ENCODE data around the gene SLC49A3. TPM values are rescaled to one million over a fixed set of nuclear protein-coding genes. Genes with fewer than 3 reads are reported as not detected.

The SLC49A3 gene
- total RNA-seq, 1 experiment from 2014 or later: 8.1 TPM

- Histone ChIP-seq H3K9me3 (ENCODE audit: insufficient read depth, low read depth) (no peaks in the 10 kb centered on the region), H3K27me3 (ENCODE audit: insufficient read depth, low read depth) (peaks cover 77% of the 10 kb centered on the region), H4K20me1 (ENCODE audit: insufficient read depth) (no peaks in the 10 kb centered on the region), H3K4me2 (no peak overlapping the region), H3K79me2 (ENCODE audit: low read depth) (no peaks in the 10 kb centered on the region), H3F3A (ENCODE audit: insufficient read depth, low read depth) (no peaks in the 10 kb centered on the region), H3K4me1 (replicated peaks; ENCODE audit: insufficient read depth) (no peaks in the 10 kb centered on the region), H3K4me3 (no peak overlapping the region), H3K36me3 (ENCODE audit: low read depth) (no peaks in the 10 kb centered on the region), H3K9me2 (ENCODE audit: insufficient read depth) (no peaks in the 10 kb centered on the region), H2AFZ (no peak overlapping the region), H3K27ac (no peak overlapping the region)
- BruUV-seq (replicated peaks): no TSS peak
- CTCF ChIA-PET: no interaction called here
- POLR2A ChIA-PET (ENCODE audit: unreplicated experiment): no interaction called here
- intact Hi-C loops (cut with micrococcal nuclease; ENCODE audit: unreplicated experiment): no loop called here
- DNase-seq: no peak
- TF ChIP-seq CTCF (conservative IDR thresholded peaks at IDR 0.05) (no peak), EZH2 (IDR thresholded peaks at IDR 0.05; ENCODE audit: low read depth) (no peak)
These were observed 54.4 kb downstream of the SLC49A3 start for GRCh38 chr4:634599-634985.

- peaks cover 77% of the 10 kb centered on the region for H3K27me3 ChIP-seq (ENCODE audit: insufficient read depth, low read depth)
- ChIA-PET POLR2A (ENCODE audit: unreplicated experiment) (no interaction called here), CTCF (no interaction called here)
- no peak overlapping the region for H3K4me3 ChIP-seq
- intact Hi-C loops (cut with micrococcal nuclease; ENCODE audit: unreplicated experiment): no loop called here
- H3K9me3 ChIP-seq (ENCODE audit: insufficient read depth, low read depth): no peaks in the 10 kb centered on the region
- H4K20me1 ChIP-seq (ENCODE audit: insufficient read depth): no peaks in the 10 kb centered on the region
- no peaks in the 10 kb centered on the region for H3K79me2 ChIP-seq (ENCODE audit: low read depth)
- no peaks in the 10 kb centered on the region for H3F3A ChIP-seq (ENCODE audit: insufficient read depth, low read depth)
- no peaks in the 10 kb centered on the region for H3K4me1 ChIP-seq (replicated peaks; ENCODE audit: insufficient read depth)
- no peaks in the 10 kb centered on the region for H3K36me3 ChIP-seq (ENCODE audit: low read depth)
- no peak overlapping the region for H2AFZ ChIP-seq
- H3K4me2 ChIP-seq: no peak overlapping the region
- TF ChIP-seq EZH2 (IDR thresholded peaks at IDR 0.05; ENCODE audit: low read depth) (no peak), CTCF (conservative IDR thresholded peaks at IDR 0.05) (no peak)
- H3K27ac ChIP-seq: no peak overlapping the region
- BruUV-seq (replicated peaks): no TSS peak
- H3K9me2 ChIP-seq (ENCODE audit: insufficient read depth): no peaks in the 10 kb centered on the region
- no peak for DNase-seq
These were observed 54.9 kb downstream of the SLC49A3 start for GRCh38 chr4:633976-634598.

GRCh38 chr4:633406-633805 lies 55.5 kb downstream of the SLC49A3 start:
- CTCF ChIA-PET: no interaction called here
- TF ChIP-seq CTCF (conservative IDR thresholded peaks at IDR 0.05): no peak
- TF ChIP-seq EZH2 (IDR thresholded peaks at IDR 0.05; ENCODE audit: low read depth): no peak
- H3K9me2 ChIP-seq (ENCODE audit: insufficient read depth): no peaks in the 10 kb centered on the region
- H2AFZ ChIP-seq: no peak overlapping the region
- no peaks in the 10 kb centered on the region for H3F3A ChIP-seq (ENCODE audit: insufficient read depth, low read depth)
- H3K36me3 ChIP-seq (ENCODE audit: low read depth): no peaks in the 10 kb centered on the region
- POLR2A ChIA-PET (ENCODE audit: unreplicated experiment): no interaction called here
- no peak overlapping the region for H3K4me2 ChIP-seq
- H3K27ac ChIP-seq: no peak overlapping the region
- no peaks in the 10 kb centered on the region for H3K4me1 ChIP-seq (replicated peaks; ENCODE audit: insufficient read depth)
- BruUV-seq (replicated peaks): no TSS peak
- no peaks in the 10 kb centered on the region for H4K20me1 ChIP-seq (ENCODE audit: insufficient read depth)
- intact Hi-C loops (cut with micrococcal nuclease; ENCODE audit: unreplicated experiment): no loop called here
- peaks cover 82% of the 10 kb centered on the region for H3K27me3 ChIP-seq (ENCODE audit: insufficient read depth, low read depth)
- H3K79me2 ChIP-seq (ENCODE audit: low read depth): no peaks in the 10 kb centered on the region
- no peak overlapping the region for H3K4me3 ChIP-seq
- no peak for DNase-seq
- H3K9me3 ChIP-seq (ENCODE audit: insufficient read depth, low read depth): no peaks in the 10 kb centered on the region

Data from PC-9 (cell line).